OCI-LY1 (cell line): Measurements from ENCODE around the gene CCER1.

Experiments
- H2AFZ ChIP-seq: fragments of 200-600 bp; sonication (generic), shearing (Covaris generic); 2 replicates; pipeline ENCODE4 v1.6.0; 2014; ENCODE audit warnings: antibody characterized with exemption, mild to moderate bottlenecking, low read length
- H3F3A ChIP-seq: fragments of 200-600 bp; sonication (generic), shearing (Covaris generic); 2 replicates; pipeline ENCODE4 v1.6.0; 2014; ENCODE audit warnings: mild to moderate bottlenecking, antibody characterized with exemption, low read length, moderate library complexity; ENCODE audit not compliant: insufficient read depth
- H3K27ac ChIP-seq: fragments of 200-600 bp; sonication (generic); 2 replicates; pipeline ENCODE4 v1.5.1; 2014; ENCODE audit warnings: low read length, mixed run types, mild to moderate bottlenecking, low read depth; ENCODE audit not compliant: poor library complexity, severe bottlenecking
- H3K27me3 ChIP-seq: fragments of 200-600 bp; sonication (generic); 2 replicates; pipeline ENCODE4 v1.6.0; 2014; ENCODE audit warnings: antibody characterized with exemption, mild to moderate bottlenecking, low read length, moderate library complexity; ENCODE audit not compliant: insufficient read depth
- H3K36me3 ChIP-seq: fragments of 200-600 bp; sonication (generic); 2 replicates; pipeline ENCODE4 v1.6.1; 2014; ENCODE audit warnings: mild to moderate bottlenecking, antibody characterized with exemption, low read length, moderate library complexity, mixed read lengths; ENCODE audit not compliant: insufficient read depth
- H3K4me1 ChIP-seq: fragments of 200-600 bp; sonication (generic); 2 replicates; pipeline ENCODE4 v1.5.1; 2014; ENCODE audit warnings: mild to moderate bottlenecking, low read length, moderate library complexity; ENCODE audit not compliant: insufficient read depth, severe bottlenecking
- H3K4me2 ChIP-seq: fragments of 200-600 bp; sonication (generic), shearing (Covaris generic); 2 replicates; pipeline ENCODE4 v1.6.1; 2014; ENCODE audit warnings: low read length
- H3K4me3 ChIP-seq: fragments of 200-600 bp; sonication (generic); 2 replicates; pipeline ENCODE4 v1.5.1; 2014; ENCODE audit warnings: low read length, low read depth, mild to moderate bottlenecking, mixed read lengths; ENCODE audit not compliant: poor library complexity, severe bottlenecking
- H3K79me2 ChIP-seq: fragments of 200-600 bp; shearing (Covaris generic); 2 replicates; pipeline ENCODE4 v1.6.1; 2016; ENCODE audit warnings: mixed run types, low read length, mixed read lengths; ENCODE audit not compliant: insufficient read depth
- H3K9ac ChIP-seq: fragments of 200-600 bp; sonication (generic), shearing (Covaris generic); 2 replicates; pipeline ENCODE4 v1.6.1; 2014; ENCODE audit warnings: mild to moderate bottlenecking, low read length, mixed read lengths
- H3K9me2 ChIP-seq: fragments of 200-600 bp; sonication (generic), shearing (Covaris generic); 2 replicates; pipeline ENCODE4 v1.6.1; 2014; ENCODE audit warnings: low read depth, mild to moderate bottlenecking, low read length, mixed read lengths
- H3K9me3 ChIP-seq: fragments of 200-600 bp; shearing (Covaris generic); 2 replicates; pipeline ENCODE4 v1.6.1; 2014; ENCODE audit warnings: low read length, mixed read lengths
- H4K20me1 ChIP-seq: fragments of 200-600 bp; sonication (generic), shearing (Covaris generic); 2 replicates; pipeline ENCODE4 v1.6.0; 2016; ENCODE audit warnings: mild to moderate bottlenecking, low read length; ENCODE audit not compliant: insufficient read depth
- CTCF ChIP-seq: fragments of 200-600 bp; sonication (generic), shearing (Covaris generic); IDR thresholded peaks from 2 replicates; pipeline ENCODE4 v1.5.1; 2017; ENCODE audit warnings: mild to moderate bottlenecking, antibody characterized with exemption, low read length, moderate library complexity, mixed read lengths
- EZH2 ChIP-seq: fragments of 200-600 bp; sonication (generic), shearing (Covaris generic); IDR thresholded peaks from 2 replicates; pipeline ENCODE4 v1.8.0; 2017; ENCODE audit warnings: borderline replicate concordance, mixed run types, mild to moderate bottlenecking, antibody characterized with exemption, low read length, moderate library complexity, mixed read lengths

Gene CCER1

GRCh38 chr12:90908465-90908864, 46.5 kb downstream of the CCER1 start:
- H3K4me1 ChIP-seq: no peaks in the 10 kb centered on the region
- H3K27ac ChIP-seq: no peak overlapping the region
- H3K4me2 ChIP-seq: no peak overlapping the region

DNA sequence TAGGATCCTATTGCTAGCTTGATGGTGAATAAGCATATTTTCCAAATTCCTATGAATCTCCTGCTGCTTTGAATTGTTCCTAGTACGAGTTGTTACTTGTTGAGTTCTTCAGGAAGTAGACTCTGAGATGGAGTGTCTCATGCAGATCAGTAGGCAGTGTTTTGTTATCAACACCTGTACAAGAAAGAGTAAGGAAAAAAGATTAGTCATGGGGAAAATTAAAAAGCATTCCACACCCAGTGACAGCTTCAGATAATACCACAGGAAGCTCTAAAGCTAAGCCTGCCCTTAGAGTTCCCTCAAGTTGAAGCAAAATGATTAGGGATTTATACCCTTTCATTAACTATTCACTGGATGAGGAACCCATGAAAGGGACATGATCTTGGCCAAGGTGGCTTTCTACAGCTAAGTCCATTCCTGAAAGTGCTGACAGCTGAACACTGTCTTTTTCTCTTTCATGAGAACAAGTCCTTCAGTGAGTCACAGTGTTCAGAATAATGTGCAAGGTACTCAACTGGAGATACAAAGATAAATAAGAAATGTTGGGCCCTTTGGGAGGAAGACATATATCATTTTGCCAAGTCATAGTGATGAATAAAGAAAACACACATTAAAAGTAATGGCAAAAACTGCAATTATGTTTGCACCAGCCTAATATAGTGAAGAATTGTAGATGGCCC, 49.1 kb downstream of the CCER1 start:
- no peak overlapping the region for H2AFZ ChIP-seq
- H3K27ac ChIP-seq: no peak overlapping the region
- H3K4me1 ChIP-seq: no peaks in the 10 kb centered on the region
- H3K9ac ChIP-seq: no peak overlapping the region
- H3K79me2 ChIP-seq: no peaks in the 10 kb centered on the region
- H3F3A ChIP-seq: no peaks in the 10 kb centered on the region
- no peak overlapping the region for H3K4me2 ChIP-seq
- H3K9me2 ChIP-seq: no peaks in the 10 kb centered on the region
- H3K4me3 ChIP-seq: no peak overlapping the region
- H4K20me1 ChIP-seq: no peaks in the 10 kb centered on the region
- H3K36me3 ChIP-seq: no peaks in the 10 kb centered on the region
- H3K9me3 ChIP-seq: no peaks in the 10 kb centered on the region
- no peaks in the 10 kb centered on the region for H3K27me3 ChIP-seq
- TF ChIP-seq CTCF: no peak
- no peak for TF ChIP-seq EZH2

More at GRCh38 chr12:90908465-90908864, 46.5 kb downstream of the CCER1 start:
- Histone ChIP-seq H3K4me3 (no peak overlapping the region), H3K9me3 (no peaks in the 10 kb centered on the region), H3K9ac (no peak overlapping the region), H3F3A (no peaks in the 10 kb centered on the region), H4K20me1 (no peaks in the 10 kb centered on the region), H3K36me3 (no peaks in the 10 kb centered on the region), H2AFZ (no peak overlapping the region), H3K27me3 (no peaks in the 10 kb centered on the region), H3K79me2 (no peaks in the 10 kb centered on the region), H3K9me2 (no peaks in the 10 kb centered on the region)
- no peak for TF ChIP-seq CTCF
- no peak for TF ChIP-seq EZH2

GRCh38 chr12:90902596-90902995, 52.4 kb downstream of the CCER1 start:
- Histone ChIP-seq H3F3A (no peaks in the 10 kb centered on the region), H4K20me1 (no peaks in the 10 kb centered on the region), H3K27ac (no peak overlapping the region), H3K27me3 (no peaks in the 10 kb centered on the region), H2AFZ (no peak overlapping the region), H3K9me3 (no peaks in the 10 kb centered on the region), H3K9ac (no peak overlapping the region), H3K79me2 (no peaks in the 10 kb centered on the region), H3K9me2 (no peaks in the 10 kb centered on the region), H3K4me1 (no peaks in the 10 kb centered on the region), H3K4me2 (no peak overlapping the region), H3K4me3 (no peak overlapping the region), H3K36me3 (no peaks in the 10 kb centered on the region)
- TF ChIP-seq EZH2 (no peak), CTCF (no peak)
